ENCODE data around the gene VEPH1.

- TF ChIP-seq POLR2A (IDR thresholded peaks at IDR 0.05) (no peak), CTCF (IDR thresholded peaks at IDR 0.05 in 4 of 5, conservative IDR thresholded peaks at IDR 0.05 in 1 of 5) (no peak)
Measured at GRCh38 chr3:157249606-157250005, 253.6 kb downstream of the VEPH1 start.

Measured in gastrocnemius medialis (tissue), 4 donors.